BJ (cell line): ENCODE results near the gene GSC2. TPM values are rescaled to one million over a fixed set of nuclear protein-coding genes. Genes with fewer than 3 reads are reported as not detected.

Source experiments
- CTCF ChIA-PET: fragments of 350-600 bp; formaldehyde crosslinking; extraction: SDS; loops from one replicate; lab custom pipeline; 2021; ENCODE audit warnings: antibody characterized with exemption, inconsistent platforms; lab: Yijun Ruan, JAX
- POLR2A ChIA-PET: fragments of 300-600 bp; sonication (Branson Sonifier 250); formaldehyde crosslinking; extraction: SDS; loops from one replicate; lab custom pipeline; 2021; ENCODE audit warnings: antibody characterized with exemption; lab: Charles Lee
- DNase-seq: peaks from one replicate; pipeline ENCODE4 v3.0.0-alpha.2; 2011; ENCODE audit warnings: low read depth
- H3K27me3 ChIP-seq: 2 replicates; pipeline ENCODE4 v1.6.0; 2011; ENCODE audit warnings: low read length; ENCODE audit not compliant: control insufficient read depth, insufficient read depth
- H3K36me3 ChIP-seq: 2 replicates; pipeline ENCODE4 v1.5.1; 2011; ENCODE audit warnings: low read length; ENCODE audit not compliant: control insufficient read depth, insufficient read depth
- H3K4me3 ChIP-seq: 2 replicates; pipeline ENCODE4 v1.5.1; 2011; ENCODE audit warnings: low read depth, mild to moderate bottlenecking, control low read depth, low read length
- polyA minus RNA-seq: library from RNA; depleted of rRNA, polyadenylated mRNA; stranded (reverse); fragments of >200 nt; gene quantifications from 2 replicates; pipeline ENCODE4 v1.2.3, GENCODE V29; 2011; rRNA and poly(A)+ RNA removed
- polyA plus RNA-seq: library from polyadenylated mRNA; depleted of rRNA; stranded (reverse); fragments of >200 nt; gene quantifications from 2 replicates; pipeline ENCODE4 v1.2.3, GENCODE V29; 2011; rRNA removed
- TF ChIP-seq, protein P1 (sequence below): IDR thresholded peaks from 2 replicates; pipeline ENCODE4 v1.5.1; 2011; ENCODE audit warnings: low read depth, mild to moderate bottlenecking, control low read depth, inconsistent platforms, low read length, moderate library complexity; ENCODE audit not compliant: insufficient read depth

GSC2 gene, protein sequence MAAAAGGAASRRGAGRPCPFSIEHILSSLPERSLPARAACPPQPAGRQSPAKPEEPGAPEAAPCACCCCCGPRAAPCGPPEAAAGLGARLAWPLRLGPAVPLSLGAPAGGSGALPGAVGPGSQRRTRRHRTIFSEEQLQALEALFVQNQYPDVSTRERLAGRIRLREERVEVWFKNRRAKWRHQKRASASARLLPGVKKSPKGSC
- polyA plus RNA-seq (not detected in 2 replicates), polyA minus RNA-seq (not detected in 2 replicates)

DNA sequence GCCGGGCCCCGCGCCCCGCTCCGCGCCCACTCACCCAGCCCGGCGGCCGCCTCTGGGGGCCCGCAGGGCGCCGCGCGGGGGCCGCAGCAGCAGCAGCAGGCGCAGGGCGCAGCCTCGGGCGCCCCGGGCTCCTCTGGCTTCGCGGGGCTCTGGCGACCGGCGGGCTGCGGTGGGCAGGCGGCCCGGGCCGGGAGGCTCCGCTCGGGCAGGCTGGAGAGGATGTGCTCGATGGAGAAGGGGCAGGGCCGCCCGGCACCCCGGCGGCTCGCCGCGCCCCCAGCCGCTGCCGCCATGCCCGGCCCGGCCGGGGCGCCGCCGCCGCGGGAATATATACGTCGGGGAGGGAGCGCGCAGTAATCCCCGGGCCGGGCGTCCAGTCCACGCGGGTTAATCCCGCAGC, at the start of gene GSC2:
TSS of gene GSC2 (minus strand) at position 302 of the 400 bp plus-strand sequence. CDS start at position 293, 9 bp downstream.
- DNase-seq, result no peak
- CTCF ChIA-PET, result no interaction called here
- TF ChIP-seq, protein P1, sequence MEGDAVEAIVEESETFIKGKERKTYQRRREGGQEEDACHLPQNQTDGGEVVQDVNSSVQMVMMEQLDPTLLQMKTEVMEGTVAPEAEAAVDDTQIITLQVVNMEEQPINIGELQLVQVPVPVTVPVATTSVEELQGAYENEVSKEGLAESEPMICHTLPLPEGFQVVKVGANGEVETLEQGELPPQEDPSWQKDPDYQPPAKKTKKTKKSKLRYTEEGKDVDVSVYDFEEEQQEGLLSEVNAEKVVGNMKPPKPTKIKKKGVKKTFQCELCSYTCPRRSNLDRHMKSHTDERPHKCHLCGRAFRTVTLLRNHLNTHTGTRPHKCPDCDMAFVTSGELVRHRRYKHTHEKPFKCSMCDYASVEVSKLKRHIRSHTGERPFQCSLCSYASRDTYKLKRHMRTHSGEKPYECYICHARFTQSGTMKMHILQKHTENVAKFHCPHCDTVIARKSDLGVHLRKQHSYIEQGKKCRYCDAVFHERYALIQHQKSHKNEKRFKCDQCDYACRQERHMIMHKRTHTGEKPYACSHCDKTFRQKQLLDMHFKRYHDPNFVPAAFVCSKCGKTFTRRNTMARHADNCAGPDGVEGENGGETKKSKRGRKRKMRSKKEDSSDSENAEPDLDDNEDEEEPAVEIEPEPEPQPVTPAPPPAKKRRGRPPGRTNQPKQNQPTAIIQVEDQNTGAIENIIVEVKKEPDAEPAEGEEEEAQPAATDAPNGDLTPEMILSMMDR, result no peak
- POLR2A ChIA-PET, result no interaction called here
- H3K4me3 ChIP-seq, result no peak within 1 kb of the TSS
- peaks cover 42% of the 10 kb centered on the region for H3K27me3 ChIP-seq
- H3K36me3 ChIP-seq, result no peaks in the 10 kb centered on the region

DNA sequence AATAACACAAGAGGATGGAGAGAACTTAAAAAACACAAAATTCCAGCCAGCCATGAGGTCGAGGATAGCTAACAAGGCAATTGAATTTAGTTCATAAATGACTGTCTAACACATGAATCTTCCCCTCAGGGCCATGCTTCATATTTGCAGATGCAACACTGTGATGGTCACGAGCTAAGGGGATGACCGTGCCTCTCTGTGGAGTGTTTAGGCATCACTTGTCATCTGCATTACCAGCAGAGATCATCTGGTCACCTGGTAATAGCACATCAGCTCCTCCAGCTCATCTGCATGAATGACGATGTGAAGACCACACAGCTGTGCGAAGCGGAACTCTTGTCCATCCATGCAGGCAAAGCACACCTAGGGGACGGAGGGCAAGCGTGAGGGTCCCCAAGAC, 49.4 kb upstream of the GSC2 start:
- TF ChIP-seq, protein P1, result no peak
- DNase-seq, result no peak
- peaks cover 3% of the 10 kb centered on the region for H3K36me3 ChIP-seq
- no peak overlapping the region for H3K4me3 ChIP-seq
- POLR2A ChIA-PET, result no interaction called here
- no peaks in the 10 kb centered on the region for H3K27me3 ChIP-seq
- CTCF ChIA-PET, result interaction anchor here (0.7 to 3.0 kb wide), 3 partner anchors 9 to 431 kb away, joined by 3 to 12 read pairs (median 4); partner anchors contain the start of gene SLC25A1

DNA sequence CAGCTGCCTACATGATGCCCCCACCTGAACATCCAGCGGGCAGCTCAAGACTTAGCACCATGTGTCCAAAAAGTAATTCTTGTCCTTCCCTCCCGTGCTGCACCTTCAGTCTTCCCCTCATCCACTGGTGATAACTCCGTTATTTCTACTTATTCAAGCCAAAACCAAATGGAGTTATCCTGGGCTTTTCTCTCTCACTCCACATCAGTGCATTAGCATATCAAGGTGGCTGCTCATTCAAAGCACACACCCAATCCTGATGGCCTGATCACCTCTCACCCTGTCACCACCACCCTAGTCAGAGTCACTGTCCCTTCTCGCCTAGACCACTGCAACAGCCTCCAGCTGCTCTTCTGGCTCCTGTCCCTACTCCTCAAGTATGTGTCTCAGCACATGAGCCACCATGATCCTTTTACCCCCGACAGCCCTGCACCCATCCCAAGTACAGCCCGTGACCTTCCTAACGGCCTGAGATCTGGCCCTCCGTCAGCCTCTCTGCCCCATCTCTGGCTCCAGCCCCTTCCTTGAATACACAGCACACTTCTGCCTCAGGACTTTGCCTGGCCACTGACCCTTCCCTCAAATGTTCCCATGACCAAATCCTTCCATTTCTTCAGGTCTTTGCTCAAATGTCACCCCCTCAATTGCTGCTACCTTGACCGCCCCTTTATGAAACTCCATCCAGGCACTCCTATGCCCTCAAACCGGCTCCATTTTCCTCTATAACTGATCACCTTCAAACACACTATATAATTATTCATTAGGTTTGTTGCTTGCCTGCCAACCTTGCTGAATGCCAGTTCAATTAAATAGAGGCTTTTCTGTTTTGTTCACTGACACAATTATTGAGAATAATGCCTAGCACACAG, 48.1 kb upstream of the GSC2 start:
- ChIA-PET POLR2A (no interaction called here), CTCF (interaction anchor here (1.0 to 3.0 kb wide), 2 partner anchors 11 to 19 kb away, joined by 3 to 12 read pairs; partner anchors contain the start of gene SLC25A1)
- H3K36me3 ChIP-seq, result peaks cover 3% of the 10 kb centered on the region
- H3K4me3 ChIP-seq, result no peak overlapping the region
- no peak for DNase-seq
- no peaks in the 10 kb centered on the region for H3K27me3 ChIP-seq
- TF ChIP-seq, protein P1, result no peak

DNA sequence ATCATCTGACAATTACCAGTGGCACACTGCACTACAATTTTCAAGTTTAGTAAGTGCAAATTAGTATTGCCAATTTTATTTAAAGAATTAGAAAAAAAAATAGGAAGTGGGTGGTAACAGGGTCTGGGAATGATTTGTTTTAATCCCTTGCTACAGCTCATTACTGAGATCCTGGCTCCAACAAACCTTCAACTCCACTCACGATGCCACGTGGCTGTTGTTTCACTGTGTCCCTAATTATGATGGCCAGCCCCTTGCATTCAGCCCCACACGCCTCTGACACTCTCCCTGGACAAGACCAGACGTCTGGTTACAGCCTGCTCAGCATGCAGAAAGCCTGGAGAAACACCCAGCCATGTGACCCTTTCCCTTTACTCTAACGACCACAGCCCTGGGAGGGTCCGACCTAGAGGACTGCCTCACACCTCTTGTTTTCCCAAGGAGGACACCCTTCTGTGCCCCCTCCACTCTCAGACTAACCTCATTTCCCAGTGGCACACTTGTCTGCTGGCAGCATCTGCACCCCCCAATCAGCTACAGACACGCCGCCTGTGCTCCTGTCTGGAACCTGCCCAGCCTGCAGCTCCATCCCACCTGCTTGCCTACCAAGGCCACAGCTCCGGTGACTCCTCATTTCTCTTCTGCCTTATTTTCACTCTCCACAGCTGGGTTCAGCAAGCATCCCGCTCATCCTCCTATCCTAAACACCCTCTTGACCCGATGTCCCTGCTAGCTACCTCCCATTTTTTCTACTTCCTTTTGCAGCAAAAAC, 46.9 kb upstream of the GSC2 start:
- TF ChIP-seq, protein P1, result no peak
- H3K27me3 ChIP-seq, result no peaks in the 10 kb centered on the region
- ChIA-PET CTCF (interaction anchor here (0.7 to 3.0 kb wide), 3 partner anchors 9 to 24 kb away, joined by 3 to 12 read pairs (median 3); partner anchors contain the start of gene SLC25A1), POLR2A (interaction anchor here (0.6 kb wide), 1 partner anchor 40 kb away, joined by 4 read pairs; no protein-coding TSS in a partner anchor)
- H3K36me3 ChIP-seq, result peaks cover 3% of the 10 kb centered on the region
- DNase-seq, result no peak
- H3K4me3 ChIP-seq, result no peak overlapping the region
